NCI-H2029 (cell line): Measurements from ENCODE around the gene SPRED1.

Experiments used
- DNase-seq: peaks from one replicate; lab custom pipeline; 2025; lab: John Stamatoyannopoulos, UW

Gene SPRED1

DNA sequence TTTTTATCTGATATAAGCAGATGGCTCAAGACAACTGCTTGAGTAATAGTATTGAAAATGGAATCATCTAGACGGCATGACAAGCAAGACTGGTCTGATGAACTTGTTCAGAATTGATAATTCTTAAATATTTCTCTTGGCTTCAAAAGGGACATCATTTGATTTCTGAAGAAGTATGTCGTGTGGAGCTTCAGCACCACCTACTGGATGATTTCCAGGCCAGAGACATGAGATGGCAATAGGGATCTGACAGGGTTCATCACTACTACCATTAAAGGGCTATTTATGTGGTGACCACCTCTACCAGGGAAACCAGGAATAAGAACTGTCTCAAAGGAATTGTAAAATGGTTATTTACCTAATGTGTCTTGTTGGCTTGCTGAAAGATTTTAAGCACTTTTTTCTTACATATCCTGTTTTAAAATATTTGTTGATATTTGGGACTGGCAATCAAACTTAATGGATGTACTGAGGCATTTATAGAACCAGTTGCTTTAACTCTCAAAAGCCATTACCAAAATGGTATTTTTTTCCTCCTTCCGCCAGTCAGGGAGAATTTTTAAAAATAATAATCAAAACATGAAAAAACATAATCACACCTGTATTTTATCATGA, 101.8 kb downstream of the SPRED1 start:
- no peak for DNase-seq

DNA sequence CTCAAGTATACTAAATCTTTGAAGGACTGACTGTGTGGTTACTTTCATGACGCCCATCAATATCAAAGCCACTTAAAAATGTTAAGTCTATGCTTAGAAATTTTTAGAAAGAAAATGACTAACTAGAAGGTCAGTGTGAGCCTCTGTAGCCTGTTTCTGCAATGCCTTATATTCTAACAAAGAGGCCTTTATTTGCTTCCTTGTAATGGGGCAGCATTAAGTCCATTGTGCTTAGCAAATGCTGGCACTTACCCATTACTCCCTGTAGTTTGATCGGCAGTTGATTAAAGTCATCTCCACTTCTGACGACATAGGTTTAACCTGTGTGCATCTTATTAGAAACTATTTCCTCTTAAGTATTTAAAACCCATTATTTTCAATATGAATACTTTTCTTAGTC, 109.7 kb downstream of the SPRED1 start:
- no peak for DNase-seq

DNA sequence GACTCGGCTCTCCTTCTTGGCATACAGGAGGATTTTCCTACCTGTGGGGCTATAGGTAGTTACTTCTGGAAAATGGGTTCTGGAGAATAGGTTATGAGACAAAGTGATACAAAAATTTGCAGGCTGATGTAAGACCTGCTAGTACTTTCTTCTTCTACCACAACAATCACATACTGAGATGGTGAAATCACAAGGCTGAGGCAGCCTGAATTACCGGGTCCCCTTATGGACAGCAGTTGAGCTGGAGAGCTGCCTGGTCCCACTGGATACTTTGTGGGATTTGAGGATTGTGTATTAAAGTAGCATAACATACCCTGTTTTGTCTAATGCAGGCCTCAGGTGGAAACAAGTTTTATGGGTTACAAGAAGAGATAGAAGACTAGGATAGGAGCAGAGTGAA, 114.8 kb downstream of the SPRED1 start:
- no peak for DNase-seq

DNA sequence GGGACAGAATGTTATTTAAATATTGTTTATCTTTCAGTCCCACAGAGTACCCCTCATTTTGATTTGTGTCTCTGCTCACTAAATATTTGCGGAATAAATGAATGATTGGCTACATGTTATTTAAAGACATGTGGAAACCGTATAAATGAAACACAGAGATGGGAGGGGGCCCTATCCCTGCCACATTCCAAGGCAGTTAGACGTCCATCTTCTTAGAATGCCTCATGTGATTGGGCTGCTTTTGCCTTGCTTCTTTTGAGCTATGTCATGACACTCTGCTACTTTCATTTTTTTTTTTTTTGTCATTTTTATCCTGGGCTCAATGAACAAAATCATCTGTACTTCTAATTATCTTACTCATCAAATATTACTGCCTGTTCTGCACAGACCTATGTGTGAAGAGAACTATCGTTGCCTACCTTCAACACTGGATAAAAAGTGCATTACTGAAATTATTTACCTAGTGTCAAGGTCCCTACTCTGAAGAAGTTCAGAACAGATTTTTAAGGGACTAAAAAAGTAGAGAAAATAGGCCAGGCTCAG, 117.4 kb downstream of the SPRED1 start:
- no peak for DNase-seq

DNA sequence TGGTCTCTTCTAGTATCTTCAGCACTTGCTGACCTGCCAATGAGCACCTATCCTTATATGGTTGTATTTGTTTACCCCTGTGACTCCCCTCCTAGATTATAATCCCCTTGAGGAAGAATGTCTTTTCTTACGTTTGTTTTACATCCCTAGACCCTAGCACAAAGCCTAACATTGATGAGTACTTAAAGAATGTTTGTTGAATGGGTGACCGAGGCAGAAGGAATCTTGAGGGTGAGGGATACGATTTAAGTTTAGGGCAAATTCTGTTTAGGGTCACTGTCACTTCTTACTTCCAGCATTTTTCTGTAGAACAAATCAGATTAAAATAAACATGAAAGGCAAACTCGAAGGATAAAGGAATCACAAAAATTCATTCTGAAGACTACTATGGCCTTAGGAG, 120.4 kb downstream of the SPRED1 start:
- no peak for DNase-seq

DNA sequence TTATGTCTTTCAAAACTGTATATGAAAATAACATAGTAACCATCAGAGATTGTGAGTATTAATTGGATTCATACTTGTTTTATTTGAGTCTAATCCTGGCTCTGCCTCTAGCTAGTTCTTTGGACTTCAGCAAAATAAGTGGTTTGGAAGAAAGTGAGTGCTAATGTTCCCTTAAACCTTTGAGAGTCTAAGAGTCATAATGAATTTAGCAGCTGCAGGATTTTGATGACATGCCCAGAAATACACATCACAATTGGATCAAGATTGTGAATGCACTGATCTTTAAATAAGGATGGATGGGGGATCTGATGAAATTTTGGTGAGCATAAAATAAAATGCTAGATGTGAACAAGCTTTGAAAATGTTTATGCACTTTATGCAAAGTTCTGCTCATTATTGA, 121.4 kb downstream of the SPRED1 start:
- no peak for DNase-seq

DNA sequence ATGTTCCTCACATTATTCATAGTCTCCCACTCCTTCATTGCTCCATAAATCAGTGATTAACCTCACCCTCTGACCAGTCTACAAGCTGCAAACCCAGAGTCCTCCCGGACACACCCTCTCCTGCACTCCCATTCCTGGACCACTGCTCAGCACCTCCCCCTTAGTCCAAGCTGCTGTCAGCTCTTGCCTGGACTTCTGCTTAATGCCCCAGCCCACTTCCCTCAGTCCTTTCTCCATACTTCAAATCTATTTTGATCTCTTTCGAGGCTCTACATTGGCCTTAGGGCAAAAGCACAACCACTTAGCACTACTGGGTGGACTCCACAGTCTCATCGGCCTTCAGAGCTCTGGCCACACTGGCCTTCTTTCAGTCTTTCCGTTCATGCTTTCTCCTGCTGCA, 121.9 kb downstream of the SPRED1 start:
- no peak for DNase-seq

DNA sequence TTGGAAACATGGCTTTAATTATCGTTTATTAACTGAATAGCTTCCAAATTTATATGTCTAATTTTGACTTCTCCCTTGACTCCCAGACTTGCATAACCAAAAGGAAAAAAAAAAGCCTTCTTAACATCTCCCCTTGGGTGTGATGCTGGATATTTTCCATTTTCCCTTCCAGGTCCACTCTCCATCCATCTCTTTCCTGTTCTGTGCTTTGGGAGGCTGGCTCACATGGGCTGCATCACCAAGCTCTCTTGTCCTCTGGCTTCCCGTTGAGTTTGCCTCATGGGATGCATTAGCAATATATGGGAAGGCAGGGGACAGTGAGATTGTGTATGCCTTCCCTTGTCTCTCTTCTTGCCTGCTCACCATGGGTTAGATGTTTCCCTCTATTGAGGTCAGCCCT, 123.4 kb downstream of the SPRED1 start:
- DNase-seq = no peak

DNA sequence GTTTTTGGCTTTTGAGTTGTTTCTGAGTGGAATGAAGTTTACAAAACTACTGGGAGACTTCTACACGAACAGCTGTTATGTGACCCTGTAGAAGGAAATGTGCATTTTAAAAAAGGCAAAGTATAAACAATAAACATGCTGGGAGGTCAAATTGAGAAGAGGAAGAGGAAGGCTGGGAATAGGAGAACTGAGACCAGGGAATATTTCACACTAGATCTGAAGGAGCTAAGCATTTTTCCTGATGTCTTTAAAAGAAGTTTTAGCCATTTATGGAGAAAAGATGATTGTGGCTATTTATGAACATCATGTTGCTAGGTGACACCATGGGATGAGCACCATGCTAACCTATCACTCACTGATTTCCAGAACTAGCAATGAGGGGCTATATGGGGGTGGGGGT, 125.0 kb downstream of the SPRED1 start:
- DNase-seq = no peak

DNA sequence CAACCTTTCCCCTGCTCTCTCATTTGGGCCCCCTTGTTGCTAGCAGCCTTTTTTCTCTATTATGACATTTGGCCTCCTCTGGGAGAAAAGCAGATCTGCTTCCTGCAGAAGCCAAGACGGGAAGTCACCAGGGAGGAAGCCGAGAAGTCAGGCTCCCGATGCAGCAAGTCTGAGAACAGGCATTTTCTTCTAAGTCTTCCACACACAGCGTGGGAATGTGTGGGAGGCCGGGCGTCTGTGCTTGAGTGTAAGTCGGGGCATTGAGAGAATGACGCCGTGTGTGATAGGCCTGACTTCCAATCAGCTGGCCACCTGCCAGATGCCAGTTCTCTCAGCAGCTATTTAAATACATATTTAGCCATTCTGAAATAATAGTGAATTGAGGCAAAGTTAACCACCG, 125.5 kb downstream of the SPRED1 start:
- DNase-seq = no peak

DNA sequence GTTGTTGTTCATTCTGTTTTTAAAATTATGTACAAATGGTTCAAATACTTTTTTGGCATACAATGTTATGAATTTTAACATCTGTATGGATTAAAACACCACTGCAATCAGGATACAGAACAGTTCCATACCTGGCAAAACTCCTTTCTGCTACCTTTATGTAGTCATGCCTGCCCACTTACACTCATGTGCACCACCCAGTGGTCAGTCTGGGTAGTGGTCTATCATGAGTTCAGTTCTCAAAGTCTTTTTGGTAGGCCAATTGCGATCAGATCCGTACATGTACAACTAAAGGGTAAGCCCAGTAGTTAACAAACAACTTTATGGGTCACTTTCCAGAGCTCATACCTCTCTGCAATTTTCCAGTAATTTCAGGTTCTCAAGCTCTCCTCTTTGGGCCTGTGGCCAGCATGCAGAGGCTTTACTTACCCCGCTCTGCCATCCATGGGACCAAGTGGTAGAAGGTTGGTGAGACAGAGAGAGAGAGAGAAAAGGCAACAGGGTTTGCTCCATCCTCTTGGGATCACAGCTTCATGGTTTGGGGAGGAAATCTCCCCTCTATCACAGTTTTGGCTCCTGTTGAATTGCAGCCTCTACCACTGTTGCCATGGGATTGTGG, 137.4 kb downstream of the SPRED1 start:
- DNase-seq = no peak

DNA sequence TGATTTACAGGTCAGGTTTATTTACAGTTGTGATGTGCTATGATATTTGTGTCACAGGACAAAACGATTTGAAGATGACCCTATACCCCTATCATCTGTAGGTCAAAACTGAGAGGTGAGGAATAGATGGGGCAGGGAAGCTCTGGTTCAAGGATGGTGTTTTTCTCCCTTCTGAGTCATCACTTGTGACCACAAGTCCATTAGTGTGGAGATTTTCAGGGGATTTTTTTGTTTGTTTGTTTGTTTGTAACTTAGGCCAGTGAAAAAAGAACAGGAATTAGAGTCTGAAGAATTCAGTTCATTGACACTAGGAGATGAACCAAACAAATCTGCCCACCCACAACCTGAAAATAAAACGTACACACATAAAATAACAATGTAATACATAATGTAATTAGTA, 138.6 kb downstream of the SPRED1 start:
- DNase-seq = no peak

DNA sequence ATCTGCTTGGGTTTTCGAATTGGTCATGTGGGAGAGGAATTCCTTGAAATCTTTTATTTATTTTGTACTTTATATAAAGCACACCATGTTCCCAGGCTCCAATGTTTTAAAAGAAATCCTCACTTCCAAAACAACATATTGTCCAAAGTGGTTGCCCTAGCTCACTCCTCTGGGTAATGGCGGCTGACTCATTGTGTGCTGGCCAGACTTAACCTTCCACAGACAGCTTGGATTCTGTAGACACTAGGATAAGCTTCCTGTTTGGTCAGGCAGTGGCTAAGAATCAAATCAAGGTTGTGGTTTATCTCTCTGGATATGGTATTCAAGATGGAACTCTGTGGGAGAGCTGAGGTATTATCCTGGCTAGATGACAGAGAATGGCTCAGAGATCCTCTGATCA, 145.5 kb downstream of the SPRED1 start:
- no peak for DNase-seq

DNA sequence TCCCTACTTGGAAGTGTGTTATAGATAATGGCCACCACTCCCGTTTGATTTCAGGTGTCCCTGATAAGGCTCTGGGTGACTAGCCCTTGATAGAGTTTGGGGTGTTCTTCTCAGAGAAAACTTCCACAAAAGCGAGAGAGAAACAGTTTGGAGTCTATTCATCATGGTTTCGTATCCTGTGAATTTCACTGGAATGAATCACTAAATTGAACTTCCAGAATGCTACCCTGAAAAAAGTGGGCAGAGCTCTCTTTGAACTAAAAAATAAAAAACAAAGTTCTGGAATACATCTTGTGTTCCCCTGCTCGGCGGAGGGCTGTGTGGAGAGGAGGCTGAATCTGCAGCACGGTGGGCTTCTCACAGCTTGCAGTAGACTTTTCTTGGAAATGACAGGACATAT, 148.5 kb downstream of the SPRED1 start:
- no peak for DNase-seq

DNA sequence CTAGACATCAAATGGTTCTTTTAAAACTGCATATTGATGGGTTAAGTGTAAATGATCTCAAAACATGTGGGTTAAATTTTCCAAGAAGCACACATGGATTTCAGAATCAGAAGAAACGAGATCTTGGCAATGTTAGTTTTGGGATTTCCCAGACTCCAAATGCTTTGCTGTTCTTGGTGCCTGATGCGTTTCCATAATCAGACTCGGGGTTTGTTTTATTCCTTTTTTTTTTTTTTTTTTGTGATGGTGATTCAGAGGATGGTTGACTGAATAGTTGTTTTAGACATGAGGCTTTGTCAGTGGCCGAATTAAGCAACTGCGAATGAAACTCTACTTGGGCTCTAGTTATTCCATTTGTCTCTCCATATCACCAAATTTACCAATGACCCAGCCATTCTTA, 149.1 kb downstream of the SPRED1 start:
- DNase-seq = no peak

DNA sequence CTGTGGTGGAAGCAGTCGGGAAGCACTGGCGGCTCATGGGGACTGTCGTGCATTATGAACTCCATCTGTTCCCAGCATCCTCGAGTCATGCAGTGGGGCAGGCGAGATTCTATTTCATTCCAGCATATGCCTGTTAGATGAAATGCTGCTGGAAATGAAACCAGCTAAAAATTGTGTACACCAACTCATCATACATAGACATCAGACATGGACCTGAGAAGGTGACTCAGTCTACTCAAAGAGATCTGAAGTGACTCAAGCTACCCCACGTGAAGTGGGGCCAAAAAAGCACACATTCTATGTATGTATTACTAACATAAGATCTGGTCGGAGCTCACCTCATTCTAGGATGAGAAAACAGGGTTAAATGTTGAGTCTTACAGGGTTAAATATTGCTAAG, 153.8 kb downstream of the SPRED1 start:
- no peak for DNase-seq
